Stomach smooth muscle (tissue), 2 donors: ENCODE measurements around the gene PCNX1.
"Not testable (repeated sequence)": the region's sequence is repeated elsewhere in the genome, so short reads cannot be mapped to it uniquely, and the experiment has no call there.

Experiments
- H3K27ac ChIP-seq: one replicate; pipeline ENCODE4 v1.7.0; 2013; ENCODE audit warnings: mild to moderate bottlenecking, low read length, inconsistent platforms
- H3K27me3 ChIP-seq, 2 donors: one replicate each; pipeline ENCODE4 v1.7.0; 2013; ENCODE audit warnings: low read length in 2 of 2; ENCODE audit not compliant: insufficient read depth in 2 of 2, control insufficient read depth in 1 of 2
- H3K36me3 ChIP-seq, 2 donors: one replicate each; pipeline ENCODE4 v1.7.0; 2013; ENCODE audit warnings: low read length in 2 of 2; ENCODE audit not compliant: control insufficient read depth in 2 of 2, insufficient read depth in 2 of 2
- H3K4me1 ChIP-seq: one replicate; pipeline ENCODE4 v1.7.0; 2013; ENCODE audit warnings: low read length; ENCODE audit not compliant: control insufficient read depth, insufficient read depth
- H3K4me3 ChIP-seq, 2 donors: one replicate each; pipeline ENCODE4 v1.7.0; 2013; ENCODE audit warnings: low read length in 2 of 2
- H3K9ac ChIP-seq, 2 donors: one replicate each; pipeline ENCODE4 v1.7.0; 2013; ENCODE audit warnings: low read length in 2 of 2, mild to moderate bottlenecking in 1 of 2
- H3K9me3 ChIP-seq, 2 donors: one replicate each; pipeline ENCODE4 v1.7.0; 2013; ENCODE audit warnings: low read length in 2 of 2; ENCODE audit not compliant: control insufficient read depth in 2 of 2
- donor health status: healthy.
- donor health status: Pancreatic carcinoma.

The PCNX1 gene

GRCh38 chr14:71050227-71050823, 143.1 kb downstream of the PCNX1 start:
- no peak overlapping the region for H3K9ac ChIP-seq
- peaks cover 4 to 13% of the 10 kb centered on the region in 2 donors for H3K36me3 ChIP-seq
- H3K27ac ChIP-seq, result no peak overlapping the region
- H3K4me1 ChIP-seq, result no peaks in the 10 kb centered on the region
- H3K4me3 ChIP-seq, result no peak overlapping the region
- no peaks in the 10 kb centered on the region for H3K27me3 ChIP-seq
- H3K9me3 ChIP-seq, result no peaks in the 10 kb centered on the region

- Histone ChIP-seq H3K9ac (no peak overlapping the region), H3K27me3 (no peaks in the 10 kb centered on the region), H3K4me1 (no peaks in the 10 kb centered on the region), H3K4me3 (no peak overlapping the region), H3K36me3 (peaks cover 11 to 18% of the 10 kb centered on the region in 2 donors), H3K27ac (no peak overlapping the region), H3K9me3 (no peaks in the 10 kb centered on the region)
Measured at GRCh38 chr14:71054706-71055105, 147.4 kb downstream of the PCNX1 start.

GRCh38 chr14:71056168-71056567, 148.9 kb downstream of the PCNX1 start:
- Histone ChIP-seq H3K27ac (no peak overlapping the region), H3K9me3 (no peaks in the 10 kb centered on the region), H3K36me3 (peaks cover 22 to 32% of the 10 kb centered on the region in 2 donors), H3K4me1 (no peaks in the 10 kb centered on the region), H3K27me3 (no peaks in the 10 kb centered on the region), H3K9ac (no peak overlapping the region), H3K4me3 (no peak overlapping the region)

GRCh38 chr14:71060274-71060673, 153.0 kb downstream of the PCNX1 start:
- Histone ChIP-seq H3K27ac (no peak overlapping the region), H3K36me3 (peaks cover 26 to 34% of the 10 kb centered on the region in 2 donors), H3K4me1 (no peaks in the 10 kb centered on the region), H3K27me3 (no peaks in the 10 kb centered on the region), H3K4me3 (no peak overlapping the region), H3K9me3 (no peaks in the 10 kb centered on the region), H3K9ac (no peak overlapping the region)

GRCh38 chr14:71060825-71061455, 153.7 kb downstream of the PCNX1 start:
- Histone ChIP-seq H3K4me3 (no peak overlapping the region), H3K9ac (no peak overlapping the region), H3K27ac (no peak overlapping the region), H3K36me3 (peaks cover 26 to 34% of the 10 kb centered on the region in 2 donors), H3K27me3 (no peaks in the 10 kb centered on the region), H3K4me1 (no peaks in the 10 kb centered on the region), H3K9me3 (no peaks in the 10 kb centered on the region)

GRCh38 chr14:71061458-71061857, 154.2 kb downstream of the PCNX1 start:
- Histone ChIP-seq H3K36me3 (peaks cover 26 to 34% of the 10 kb centered on the region in 2 donors), H3K4me1 (no peaks in the 10 kb centered on the region), H3K27ac (no peak overlapping the region), H3K9ac (no peak overlapping the region), H3K9me3 (no peaks in the 10 kb centered on the region), H3K4me3 (no peak overlapping the region), H3K27me3 (no peaks in the 10 kb centered on the region)

- Histone ChIP-seq H3K9me3 (no peaks in the 10 kb centered on the region), H3K4me1 (no peaks in the 10 kb centered on the region), H3K4me3 (no peak overlapping the region), H3K36me3 (peaks cover 23 to 32% of the 10 kb centered on the region in 2 donors), H3K9ac (no peak overlapping the region), H3K27ac (no peak overlapping the region), H3K27me3 (no peaks in the 10 kb centered on the region)
Measured at GRCh38 chr14:71062581-71063303, 155.5 kb downstream of the PCNX1 start.

GRCh38 chr14:71063351-71063750, 156.1 kb downstream of the PCNX1 start:
- no peak overlapping the region for H3K9ac ChIP-seq
- peaks cover 21 to 31% of the 10 kb centered on the region in 2 donors for H3K36me3 ChIP-seq
- no peaks in the 10 kb centered on the region for H3K9me3 ChIP-seq

GRCh38 chr14:71064747-71065146, 157.5 kb downstream of the PCNX1 start:
- not testable (repeated sequence) for H3K4me1 ChIP-seq, H3K27me3 ChIP-seq, H3K9ac ChIP-seq, H3K27ac ChIP-seq, H3K4me3 ChIP-seq, H3K9me3 ChIP-seq
- H3K36me3 ChIP-seq, result peaks cover 15 to 25% of the 10 kb centered on the region in 2 donors

More at GRCh38 chr14:71063351-71063750, 156.1 kb downstream of the PCNX1 start:
- H3K27me3 ChIP-seq, result no peaks in the 10 kb centered on the region
- H3K4me1 ChIP-seq, result no peaks in the 10 kb centered on the region
- no peak overlapping the region for H3K4me3 ChIP-seq
- H3K27ac ChIP-seq, result no peak overlapping the region

- Histone ChIP-seq H3K36me3 (peaks cover 22 to 34% of the 10 kb centered on the region in 2 donors), H3K4me3 (no peak overlapping the region), H3K27ac (no peak overlapping the region), H3K9ac (no peak overlapping the region), H3K27me3 (no peaks in the 10 kb centered on the region), H3K9me3 (no peaks in the 10 kb centered on the region), H3K4me1 (no peaks in the 10 kb centered on the region)
Measured at GRCh38 chr14:71070169-71070568, 162.9 kb downstream of the PCNX1 start.

GRCh38 chr14:71071042-71071441, 163.8 kb downstream of the PCNX1 start:
- H3K27ac ChIP-seq, result no peak overlapping the region
- no peak overlapping the region for H3K9ac ChIP-seq
- H3K9me3 ChIP-seq, result no peaks in the 10 kb centered on the region
- peaks cover 24 to 36% of the 10 kb centered on the region in 2 donors for H3K36me3 ChIP-seq
- H3K27me3 ChIP-seq, result no peaks in the 10 kb centered on the region
- no peak overlapping the region for H3K4me3 ChIP-seq
- H3K4me1 ChIP-seq, result no peaks in the 10 kb centered on the region
